HG02840 (cell line): ENCODE measurements around the gene SSH2.
"Not testable (repeated sequence)": the region's sequence is repeated elsewhere in the genome, so short reads cannot be mapped to it uniquely, and the experiment has no call there.

Experiments
- ATAC-seq: cut with Tn5 transposase; IDR thresholded peaks from one replicate; pipeline ENCODE4 v1.9.1; 2021; ENCODE audit warnings: mild to moderate bottlenecking, moderate library complexity, moderate number of reproducible peaks; ENCODE audit not compliant: unreplicated experiment, low FRiP score

The SSH2 gene

DNA sequence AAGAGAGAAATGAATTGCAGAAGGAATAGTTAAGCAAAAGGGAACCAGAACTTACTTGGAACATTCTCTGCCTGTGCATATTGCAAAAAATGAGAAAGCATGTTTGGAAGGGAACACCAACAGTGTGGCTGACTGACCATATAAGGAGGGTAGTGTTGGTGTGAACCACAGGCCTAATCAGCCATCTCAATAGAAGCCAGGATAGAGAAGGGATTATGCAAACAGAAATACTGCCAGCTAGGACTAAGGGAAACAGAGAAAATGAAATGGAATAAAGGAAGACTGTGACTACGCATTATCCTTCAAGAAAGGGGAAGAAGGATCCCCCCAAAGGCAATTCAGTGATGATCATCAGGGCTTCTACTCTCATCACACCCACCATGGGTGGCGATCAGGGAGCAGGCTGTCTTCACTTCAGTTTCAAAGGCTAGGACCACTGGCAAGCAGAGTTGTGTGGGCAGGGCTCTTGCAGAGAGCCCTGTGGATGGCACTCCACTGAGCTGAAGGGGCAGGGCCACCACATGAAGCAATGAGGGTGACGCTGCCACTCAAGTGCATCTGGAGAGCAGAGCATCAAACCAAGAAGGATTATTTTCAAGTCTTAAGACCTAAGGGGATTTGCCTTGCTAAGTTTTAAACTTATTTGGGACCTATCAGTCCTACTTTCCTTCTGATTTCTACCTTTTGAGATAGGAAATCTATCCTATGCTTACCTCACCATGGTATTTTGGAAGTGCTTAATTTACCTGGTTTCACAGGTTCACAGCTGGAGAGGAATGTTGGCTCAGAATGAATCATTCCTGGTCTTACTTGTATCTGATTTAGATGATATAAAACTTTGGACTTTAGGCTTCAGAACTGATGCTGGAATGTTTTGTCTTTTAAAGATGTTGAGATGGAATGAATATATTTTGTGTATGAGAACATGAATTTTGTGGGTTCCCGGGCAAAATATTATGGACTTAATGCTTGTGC is 140.5 kb downstream of the SSH2 start:
- ATAC-seq = no peak

DNA sequence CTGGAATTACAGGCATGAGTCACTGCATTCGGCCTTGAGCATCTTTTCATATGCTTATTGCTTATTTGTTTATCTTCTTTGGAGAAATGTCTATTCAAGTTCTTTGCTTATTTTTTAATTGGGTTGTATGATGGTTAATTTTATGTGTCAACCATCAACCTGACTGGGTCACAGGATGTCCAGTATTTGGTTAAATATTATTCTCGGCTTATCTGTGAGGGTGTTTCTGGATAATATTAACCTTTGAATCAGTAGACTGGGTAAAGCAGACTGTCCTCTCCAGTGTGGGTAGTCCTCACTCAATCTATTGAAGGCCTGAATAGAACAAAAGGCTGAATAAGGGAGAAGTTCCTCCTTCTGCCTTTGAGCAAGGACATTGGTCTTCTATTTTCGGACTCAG is 142.0 kb downstream of the SSH2 start:
- ATAC-seq = no peak

DNA sequence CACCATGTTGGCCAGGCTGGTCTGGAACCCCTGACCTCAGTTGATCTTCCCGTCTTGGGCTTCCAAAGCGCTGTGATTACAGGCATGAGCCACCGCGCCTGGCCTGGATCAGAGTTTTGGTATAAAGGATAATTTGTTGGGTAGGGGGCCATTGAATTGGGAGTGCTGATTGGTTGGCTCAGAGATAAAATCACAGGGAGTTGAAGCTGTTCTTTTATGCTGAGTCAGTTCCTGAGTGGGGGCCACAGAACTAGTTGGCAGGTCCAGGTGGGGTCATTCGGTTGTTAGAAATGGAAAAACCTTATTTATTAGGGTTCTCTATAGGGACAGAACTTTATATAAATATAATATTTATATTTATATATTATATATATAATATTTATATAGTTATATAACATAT is 147.1 kb downstream of the SSH2 start:
- ATAC-seq = no peak

DNA sequence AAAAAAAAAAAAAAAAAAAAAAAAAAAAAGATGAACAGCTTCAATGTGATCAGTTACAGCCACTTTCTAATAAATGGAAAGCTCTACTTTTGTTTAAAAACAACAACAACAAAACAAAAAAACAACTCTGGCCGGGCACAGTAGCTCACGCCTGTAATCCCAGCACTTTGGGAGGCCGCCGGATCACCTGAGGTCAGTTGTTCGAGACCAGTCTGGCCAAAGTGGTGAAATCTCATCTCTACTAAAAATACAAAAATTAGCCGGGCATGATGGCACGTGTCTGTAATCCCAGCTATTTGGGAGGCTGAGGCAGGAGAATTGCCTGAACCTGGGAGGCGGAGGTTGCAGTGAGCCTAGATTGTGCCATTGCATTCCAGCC is 150.2 kb downstream of the SSH2 start:
- ATAC-seq = not testable (repeated sequence)

DNA sequence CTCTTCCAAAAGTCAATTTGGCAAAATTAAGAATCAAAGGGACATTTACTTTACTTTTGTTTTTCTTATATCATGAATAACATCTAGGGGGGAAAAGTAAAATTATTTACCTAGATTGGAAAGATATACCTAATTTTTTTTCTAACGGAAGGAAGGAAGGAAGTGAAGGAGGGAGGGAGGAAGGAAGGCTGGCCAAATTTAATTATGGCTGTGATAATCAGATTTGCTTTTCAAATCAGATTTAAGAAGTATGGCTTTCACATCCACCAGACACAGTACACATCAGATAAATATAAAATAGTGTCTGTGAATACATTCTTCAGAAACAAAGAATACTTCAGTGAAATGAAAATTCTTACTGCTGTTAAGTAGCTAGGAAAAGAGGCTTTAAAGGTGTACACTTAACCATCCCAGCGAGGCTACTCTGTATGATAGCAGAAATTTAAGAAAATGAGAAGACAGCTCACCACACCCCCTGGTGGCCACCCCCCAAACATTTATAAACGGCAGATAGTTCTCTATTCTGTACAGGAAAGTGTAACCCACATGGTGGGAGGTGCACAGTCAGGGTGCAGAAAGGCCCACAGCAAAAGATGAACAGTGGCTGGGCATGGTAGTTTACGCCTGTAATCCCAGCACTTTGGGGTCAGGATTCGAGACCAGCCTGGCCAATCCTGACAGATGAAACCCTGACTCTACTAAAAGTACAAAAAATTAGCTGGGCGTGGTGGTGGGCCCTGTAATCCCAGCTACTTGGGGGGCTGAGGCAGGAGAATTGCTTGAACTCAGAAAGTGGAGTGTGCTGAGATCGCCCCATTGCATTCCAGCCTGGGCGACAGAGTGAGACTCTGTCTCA is 150.8 kb downstream of the SSH2 start:
- ATAC-seq = no peak

DNA sequence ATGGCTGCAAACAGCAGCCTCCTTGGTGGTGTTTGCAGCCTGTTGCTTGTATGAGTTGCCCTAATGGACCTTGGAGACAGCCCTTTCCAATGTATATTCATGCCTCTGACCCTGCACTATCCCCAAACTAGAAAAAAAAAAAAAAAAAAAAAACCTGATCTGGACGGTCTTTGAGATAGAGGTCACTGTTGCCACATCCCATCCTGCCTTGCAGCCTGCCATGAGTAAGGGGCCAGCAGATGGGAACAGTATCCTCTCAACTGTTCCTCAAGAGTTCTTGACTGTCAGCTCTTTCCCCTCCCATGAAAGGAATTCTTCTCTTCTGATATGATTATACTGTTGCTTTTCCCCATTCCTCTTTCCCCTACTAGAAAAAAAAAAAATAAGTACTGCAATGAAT is 152.4 kb downstream of the SSH2 start:
- no peak for ATAC-seq

DNA sequence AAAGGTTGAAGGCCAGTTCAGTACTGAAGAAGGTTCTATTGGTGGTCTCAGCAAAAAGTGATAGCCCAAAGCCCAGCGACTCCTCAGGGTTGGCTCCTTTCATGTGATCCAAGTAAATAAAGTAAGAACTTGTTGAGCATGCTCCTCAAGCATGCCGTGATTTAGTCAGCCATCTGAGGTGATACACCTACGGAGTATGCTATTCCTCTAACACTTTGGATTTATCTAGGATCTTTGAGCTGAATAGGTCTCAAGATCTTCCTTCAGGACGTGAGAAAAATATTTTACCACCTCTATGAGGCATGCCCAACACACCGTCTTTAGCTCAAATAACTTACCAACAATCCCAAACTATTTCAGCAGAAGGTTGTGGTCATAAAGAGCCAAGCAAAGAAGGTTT is 154.0 kb downstream of the SSH2 start:
- ATAC-seq = no peak

DNA sequence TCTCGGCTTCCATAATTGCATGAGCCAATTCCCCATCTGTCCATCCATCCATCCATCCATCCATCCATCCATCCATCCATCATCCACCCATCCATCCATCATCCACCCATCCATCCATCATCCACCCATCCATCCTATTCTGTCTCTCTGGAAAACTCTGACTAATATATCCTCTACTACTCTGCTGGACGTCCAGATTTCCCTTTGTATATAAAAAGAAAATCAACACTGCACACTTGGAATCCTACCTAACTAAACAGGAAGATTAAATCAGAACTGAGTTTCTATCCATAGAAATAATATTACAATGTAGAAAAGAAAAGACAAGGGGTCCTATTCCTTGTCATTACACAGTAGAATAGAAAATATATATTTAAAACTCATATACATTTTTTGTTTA is 157.0 kb downstream of the SSH2 start:
- no peak for ATAC-seq

DNA sequence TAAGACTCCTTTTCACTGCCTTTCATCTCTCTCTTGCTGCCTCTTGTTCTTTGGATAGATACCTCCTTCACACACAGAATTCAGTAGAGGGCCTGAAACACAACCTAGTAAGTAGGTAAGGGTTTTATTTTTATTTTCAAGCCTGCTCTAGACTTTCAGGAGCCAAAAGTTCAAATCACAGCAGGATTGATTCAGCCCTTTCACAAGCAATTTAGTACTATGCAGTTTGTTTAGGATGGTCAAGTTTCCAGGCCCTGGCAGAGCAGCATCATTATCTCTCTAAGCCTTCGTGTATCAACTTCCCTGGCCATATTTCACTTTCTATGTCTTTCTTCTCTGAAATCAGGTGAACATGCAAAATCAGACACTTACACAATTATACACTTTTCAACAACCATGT is 158.5 kb downstream of the SSH2 start:
- ATAC-seq = no peak

DNA sequence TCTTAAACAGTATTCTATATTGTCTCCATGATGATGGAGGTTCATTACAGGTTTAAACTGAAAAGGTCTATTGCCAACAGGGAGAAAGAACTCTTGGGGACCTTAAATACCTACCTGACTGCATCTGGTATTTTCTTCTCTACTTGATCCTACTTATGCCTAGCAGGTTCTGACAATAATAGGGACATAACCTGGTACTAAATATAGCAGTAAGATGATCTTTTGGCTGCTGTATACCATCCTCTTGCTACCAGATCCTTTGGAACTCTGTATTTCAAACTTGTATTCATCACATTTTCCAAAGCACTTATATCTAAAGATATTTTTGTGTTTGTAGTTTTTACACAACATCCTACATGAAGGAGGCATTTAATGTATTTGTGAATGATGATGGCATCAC is 160.8 kb downstream of the SSH2 start:
- no peak for ATAC-seq

DNA sequence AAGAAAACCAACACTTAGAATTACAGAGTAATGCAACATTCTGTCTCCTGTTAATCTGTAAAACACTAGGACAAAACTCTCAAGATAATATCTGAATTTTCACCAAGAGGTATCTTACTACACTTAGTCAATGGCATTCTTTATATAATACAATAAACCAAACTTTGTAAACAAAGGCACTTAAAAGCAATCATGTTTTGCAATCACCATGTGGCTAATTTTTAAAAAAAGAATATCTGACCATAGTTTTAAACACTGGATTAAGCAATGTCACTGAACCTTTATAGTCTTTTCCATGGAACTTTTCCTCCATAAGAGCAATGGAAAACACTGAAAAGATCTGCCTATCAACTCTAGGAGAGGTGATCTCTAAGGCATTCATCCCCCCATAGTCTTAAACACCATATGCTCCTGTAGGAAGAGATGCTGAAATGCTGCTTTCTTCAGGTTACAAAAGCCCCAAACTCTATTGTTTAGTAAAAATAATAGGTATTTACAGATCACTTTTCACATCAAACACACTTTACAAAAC is 163.2 kb downstream of the SSH2 start:
- no peak for ATAC-seq

DNA sequence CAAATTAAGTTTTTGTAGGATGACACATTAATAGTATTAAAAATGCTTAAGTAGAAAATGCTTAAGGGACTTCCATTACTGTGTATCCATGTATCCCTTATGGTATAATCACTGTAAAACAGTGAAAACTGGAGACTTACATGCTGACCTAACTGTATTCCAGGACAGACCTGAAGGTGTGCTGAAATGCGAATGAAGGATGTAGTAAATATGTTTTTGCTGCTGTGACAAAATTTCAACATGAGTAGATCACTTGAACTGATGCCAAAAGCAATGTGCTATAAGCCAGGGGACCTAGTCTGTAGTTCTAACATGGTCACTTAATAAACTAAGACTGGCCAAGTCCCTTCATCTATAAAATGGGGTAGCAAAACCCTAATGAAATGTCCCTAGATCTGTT is 165.3 kb downstream of the SSH2 start:
- no peak for ATAC-seq

DNA sequence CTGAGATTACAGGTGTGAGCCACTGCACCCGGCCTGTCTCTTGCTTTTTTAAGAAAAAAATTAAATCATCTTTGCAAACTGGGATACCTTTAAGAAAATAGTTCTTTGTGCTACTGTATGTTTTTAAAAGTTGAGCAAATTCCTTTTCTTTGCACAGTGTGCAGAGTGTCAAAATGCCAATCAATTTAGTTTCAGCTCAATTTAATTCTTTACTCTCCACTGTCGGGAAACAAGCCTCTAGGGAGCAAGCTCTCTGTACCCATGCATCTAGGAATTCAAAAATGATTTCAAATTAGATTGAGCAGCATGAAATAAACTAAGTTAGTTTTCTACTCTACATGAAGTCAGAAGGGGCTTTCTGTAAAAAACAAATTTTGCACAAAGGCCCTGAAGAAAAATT is 165.8 kb downstream of the SSH2 start:
- ATAC-seq = no peak

DNA sequence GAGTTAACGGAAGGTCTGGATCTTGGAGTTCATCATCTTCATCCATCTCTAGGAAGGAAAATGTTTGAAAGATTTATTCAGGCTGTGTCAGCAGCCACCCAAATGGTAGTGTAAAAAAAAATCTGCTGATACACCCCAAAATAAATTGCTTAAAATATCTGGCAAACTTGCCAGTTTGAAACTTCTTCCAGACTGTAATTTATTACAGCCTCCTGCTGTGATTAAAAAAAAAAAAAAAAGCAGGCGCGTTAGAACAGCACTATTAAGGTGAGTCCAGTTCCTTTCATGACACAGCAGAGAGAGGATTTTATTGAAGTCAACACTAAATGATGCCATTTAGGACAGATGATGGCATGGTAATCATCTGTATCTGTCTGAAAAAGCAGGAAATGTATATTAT is 166.8 kb downstream of the SSH2 start:
- no peak for ATAC-seq

DNA sequence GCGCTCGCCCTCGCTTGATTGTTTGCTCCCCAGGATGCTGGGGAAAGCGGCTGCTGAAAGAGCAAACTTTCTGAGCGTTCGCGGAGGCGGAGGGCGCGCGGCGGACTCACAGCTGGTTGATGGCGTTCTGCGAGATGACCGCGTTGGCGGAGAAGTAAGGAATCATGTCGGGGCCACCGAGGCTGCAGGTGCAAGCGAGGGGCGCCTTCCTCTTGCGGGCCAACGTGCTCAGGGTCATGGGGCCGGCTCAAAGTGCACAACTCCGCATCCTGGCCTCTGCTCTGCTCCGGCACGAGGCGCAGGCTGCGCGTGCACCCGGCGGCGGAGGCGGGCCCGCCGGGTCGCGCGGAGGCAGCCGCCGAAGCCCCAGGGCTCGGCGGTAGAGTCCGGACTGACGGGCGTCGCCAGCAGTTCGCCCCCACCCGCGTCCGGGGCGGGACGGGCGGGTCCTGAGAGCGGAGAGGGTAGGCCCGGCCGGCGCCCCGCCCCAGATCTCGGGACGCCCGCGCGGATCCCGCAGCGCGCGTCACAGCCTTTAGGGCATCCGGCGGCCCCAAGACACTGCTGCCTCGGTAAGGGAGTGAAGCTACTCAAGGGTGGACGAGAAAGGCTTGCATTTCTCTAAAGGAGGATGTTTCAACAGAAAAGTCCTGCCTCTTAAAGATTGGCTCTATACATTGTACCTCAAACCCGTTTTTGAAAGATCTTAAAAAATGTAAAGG is 168.8 kb downstream of the SSH2 start:
- ATAC-seq = peak; percentile 61

DNA sequence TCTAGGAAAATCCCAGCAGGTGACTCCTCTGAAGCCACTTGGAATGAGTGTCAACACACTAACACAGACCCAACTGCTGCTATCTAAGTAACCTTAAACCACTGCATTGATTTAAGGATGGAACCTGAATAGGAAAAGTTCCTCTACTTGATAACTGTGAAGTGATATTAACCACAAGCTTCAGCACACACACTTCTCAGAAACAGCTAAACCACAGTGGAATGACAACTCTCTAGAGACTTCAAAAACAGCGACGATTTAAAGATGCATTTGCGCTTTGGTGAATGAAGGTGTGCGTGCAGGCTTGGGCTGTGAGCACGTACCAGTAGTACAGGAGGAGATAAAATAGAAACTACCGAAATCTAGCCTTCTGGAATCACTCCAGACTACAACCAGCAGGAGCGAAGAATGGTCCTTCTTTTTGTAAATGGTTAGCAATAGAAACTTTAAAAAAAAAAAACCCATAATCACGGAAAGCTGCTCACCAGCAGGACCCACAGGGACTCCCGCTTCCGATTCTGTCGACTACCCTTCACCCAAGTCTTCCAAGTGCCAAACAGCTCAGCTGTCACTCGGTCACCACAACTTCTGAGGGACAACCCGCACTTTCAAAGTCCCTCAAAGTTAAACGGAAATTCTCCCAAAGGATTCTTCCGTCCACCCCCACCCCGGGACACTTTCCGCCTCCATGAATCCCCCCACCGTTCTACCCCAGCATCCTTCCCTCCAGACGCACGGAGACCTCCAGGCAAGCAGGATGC is 169.6 kb downstream of the SSH2 start:
- no peak for ATAC-seq

DNA sequence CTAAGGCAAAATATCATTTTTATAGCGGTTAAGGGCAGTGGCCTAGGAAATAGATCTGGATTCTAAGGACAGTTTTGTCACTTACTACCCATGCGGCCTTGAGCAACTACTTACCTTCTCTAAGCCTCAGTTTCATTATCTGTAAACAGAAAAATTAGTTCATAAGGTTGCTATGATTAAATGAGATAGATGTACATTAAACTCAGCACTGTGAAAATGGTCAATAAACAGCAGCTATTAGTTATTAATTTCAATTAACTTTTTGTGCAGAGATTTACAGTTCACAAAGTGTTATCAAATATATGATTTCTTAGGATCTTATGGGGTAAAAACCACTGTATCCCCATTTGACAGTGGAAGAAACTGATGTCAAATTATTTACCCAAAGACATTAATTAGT is 171.8 kb downstream of the SSH2 start:
- no peak for ATAC-seq

DNA sequence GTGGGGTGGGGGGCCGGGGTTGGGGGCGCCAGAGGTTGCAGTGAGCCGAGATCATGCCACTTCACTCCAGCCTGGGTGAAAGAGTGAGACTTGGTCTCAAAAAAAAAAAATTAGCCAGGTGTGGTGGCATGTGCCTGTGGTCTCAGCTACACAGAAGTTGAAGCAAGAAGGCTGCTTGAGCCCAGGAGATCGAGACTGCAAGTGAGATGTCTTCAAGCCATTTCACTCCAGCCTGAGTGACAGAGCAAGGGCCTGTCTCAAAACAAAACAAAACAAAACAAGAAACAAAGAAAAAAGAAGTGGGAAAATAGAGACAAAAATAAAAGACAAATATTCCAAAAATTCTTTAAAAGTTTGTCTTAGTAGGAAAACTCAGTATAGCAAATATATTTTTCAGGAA is 172.2 kb downstream of the SSH2 start:
- no peak for ATAC-seq

DNA sequence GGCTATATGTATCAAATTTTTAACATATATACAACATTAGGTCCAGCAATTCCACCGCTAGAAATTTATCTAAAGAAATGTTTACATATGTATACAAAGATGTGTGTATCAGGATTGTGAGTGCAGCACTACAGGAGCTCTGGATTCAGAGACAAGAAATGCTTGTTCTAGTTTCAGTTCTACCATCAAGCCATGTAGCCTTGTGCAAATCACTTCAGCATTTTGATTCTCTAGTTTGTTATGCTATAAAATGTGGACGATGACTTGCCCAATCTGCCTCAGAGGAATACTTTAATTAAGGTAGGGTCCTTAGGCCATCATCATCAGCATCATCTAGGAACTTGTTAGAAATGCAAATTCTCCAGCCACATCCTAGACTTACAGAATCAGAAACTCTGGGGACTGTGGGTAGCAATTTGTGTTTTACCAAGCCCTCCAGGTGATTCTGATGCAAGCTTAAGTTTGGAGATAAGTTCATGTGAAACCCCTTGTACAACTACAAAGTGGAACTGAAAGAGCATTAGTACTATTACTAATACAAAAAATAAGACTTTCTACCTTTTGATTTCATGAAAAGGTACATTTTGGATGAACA is 176.1 kb downstream of the SSH2 start:
- no peak for ATAC-seq
